Measurements from ENCODE around the gene GALNT5.
A peak's percentile ranks its signal among the peaks of the same experiment; 100 is the strongest.
"Not testable (repeated sequence)": the region's sequence is repeated elsewhere in the genome, so short reads cannot be mapped to it uniquely, and the experiment has no call there.

GALNT5 gene, protein sequence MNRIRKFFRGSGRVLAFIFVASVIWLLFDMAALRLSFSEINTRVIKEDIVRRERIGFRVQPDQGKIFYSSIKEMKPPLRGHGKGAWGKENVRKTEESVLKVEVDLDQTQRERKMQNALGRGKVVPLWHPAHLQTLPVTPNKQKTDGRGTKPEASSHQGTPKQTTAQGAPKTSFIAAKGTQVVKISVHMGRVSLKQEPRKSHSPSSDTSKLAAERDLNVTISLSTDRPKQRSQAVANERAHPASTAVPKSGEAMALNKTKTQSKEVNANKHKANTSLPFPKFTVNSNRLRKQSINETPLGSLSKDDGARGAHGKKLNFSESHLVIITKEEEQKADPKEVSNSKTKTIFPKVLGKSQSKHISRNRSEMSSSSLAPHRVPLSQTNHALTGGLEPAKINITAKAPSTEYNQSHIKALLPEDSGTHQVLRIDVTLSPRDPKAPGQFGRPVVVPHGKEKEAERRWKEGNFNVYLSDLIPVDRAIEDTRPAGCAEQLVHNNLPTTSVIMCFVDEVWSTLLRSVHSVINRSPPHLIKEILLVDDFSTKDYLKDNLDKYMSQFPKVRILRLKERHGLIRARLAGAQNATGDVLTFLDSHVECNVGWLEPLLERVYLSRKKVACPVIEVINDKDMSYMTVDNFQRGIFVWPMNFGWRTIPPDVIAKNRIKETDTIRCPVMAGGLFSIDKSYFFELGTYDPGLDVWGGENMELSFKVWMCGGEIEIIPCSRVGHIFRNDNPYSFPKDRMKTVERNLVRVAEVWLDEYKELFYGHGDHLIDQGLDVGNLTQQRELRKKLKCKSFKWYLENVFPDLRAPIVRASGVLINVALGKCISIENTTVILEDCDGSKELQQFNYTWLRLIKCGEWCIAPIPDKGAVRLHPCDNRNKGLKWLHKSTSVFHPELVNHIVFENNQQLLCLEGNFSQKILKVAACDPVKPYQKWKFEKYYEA

DNA sequence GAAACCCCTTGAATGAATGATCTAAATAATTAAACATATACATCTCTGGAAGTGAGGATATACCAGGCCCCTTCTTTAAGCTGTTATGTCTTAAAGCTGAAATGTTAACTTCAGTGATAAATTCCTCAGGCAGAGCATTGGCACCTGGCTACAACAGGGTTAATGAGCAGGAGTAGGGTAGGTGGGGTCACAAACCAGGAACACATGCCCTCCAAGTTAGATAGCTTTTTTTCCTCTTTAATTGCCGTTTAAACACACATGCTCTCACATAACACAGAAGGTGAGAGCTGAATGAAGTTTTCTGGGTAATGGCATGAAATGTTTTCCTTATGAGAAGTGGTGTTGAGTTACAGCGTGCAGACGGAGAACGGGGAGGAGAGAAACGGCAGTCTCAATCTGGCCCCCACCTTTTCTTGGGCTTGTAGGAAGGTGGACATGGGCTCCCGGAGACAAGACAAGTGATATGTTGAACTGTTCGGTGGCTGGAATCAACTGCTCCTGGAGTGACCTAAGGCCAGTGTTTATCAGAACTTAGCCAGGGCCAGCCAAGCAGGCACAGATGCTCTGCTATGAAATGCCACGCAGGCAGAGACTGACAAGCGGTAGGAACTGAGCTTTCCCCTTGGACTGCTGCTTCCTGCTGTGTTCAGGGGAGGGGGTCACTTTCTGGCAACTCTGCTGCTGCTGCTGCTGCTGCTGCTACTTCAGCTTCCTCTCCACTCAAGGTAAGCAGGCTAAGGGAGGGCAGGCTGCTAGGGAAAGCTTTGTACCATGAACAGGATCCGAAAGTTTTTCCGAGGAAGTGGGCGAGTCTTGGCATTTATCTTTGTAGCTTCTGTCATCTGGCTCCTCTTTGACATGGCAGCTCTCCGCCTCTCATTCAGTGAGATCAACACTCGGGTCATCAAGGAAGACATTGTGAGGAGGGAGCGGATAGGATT, at the start of gene GALNT5:
Gene GALNT5, plus strand, starts transcription at position 394 of the 941 bp plus-strand sequence. Its CDS starts 378 bp downstream, at position 772.
- DNase-seq, result peak; percentile 23

DNA sequence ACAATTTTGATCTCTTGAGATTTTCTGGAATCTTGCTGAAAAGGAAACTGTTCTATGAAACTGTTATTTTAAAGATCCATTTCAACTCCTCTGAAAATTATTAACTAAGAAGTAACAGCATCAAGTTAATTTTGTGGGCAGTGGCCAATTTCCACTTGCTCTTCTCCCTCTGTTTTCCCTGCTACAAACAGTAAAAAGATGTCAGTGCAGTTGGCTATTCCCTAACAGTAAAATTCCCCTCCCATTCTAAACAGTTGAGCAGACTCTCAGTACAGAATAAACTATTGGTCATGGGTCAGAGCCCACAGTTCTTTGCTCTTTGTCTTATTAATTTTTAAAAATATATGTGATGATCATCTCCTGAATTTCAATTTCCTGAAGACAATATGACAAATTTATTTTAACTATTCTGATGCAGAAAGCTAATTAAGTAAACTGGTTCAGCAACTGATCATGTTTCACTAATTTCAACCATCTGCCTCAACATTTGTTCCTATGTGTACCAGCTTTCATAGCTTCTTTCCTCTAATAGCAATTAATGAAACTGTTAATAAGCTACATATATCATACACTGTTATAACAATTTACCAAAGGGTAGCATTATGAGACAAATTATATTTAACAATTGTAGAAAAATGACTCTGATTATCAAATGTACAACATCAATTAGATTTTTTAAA, 41.1 kb upstream of the GALNT5 start:
- DNase-seq, result peak; percentile 26

DNA sequence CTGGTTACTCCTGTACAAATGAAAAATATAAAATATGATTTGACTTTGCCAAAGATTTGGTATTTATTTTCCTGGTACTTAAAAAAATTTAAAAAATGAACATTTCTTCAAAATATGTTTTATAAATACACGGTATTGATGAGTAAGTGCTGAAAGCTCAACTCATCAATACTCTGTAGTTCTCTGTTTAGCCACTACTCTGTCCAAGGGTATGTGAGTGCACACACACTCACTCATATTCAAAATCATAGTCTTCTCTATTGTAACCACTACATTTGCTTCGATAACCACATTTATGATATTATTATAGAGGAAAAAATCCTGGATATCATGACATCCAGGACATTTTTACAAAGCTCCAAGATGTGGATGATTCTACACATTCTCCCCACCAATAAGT, 40.1 kb upstream of the GALNT5 start:
- DNase-seq, result no peak

DNA sequence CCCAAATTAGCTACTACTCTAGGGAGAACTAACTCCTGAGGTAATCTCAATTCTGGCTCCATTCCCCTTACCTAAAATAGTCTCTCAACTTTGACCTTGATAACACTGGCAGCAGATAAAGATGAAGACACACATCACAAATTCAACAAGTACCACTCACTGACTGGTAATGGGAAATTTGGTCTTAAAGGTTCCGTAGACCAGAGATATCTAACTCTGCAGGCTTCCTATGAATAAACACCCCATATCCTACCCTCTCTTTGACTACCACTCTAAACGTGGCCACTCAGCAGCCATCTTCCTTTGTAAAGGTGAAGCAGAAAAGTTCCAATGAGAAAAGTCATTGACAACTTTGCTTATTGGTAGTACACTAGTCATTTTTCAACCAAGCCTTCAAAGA, 38.6 kb upstream of the GALNT5 start:
- no peak for DNase-seq

DNA sequence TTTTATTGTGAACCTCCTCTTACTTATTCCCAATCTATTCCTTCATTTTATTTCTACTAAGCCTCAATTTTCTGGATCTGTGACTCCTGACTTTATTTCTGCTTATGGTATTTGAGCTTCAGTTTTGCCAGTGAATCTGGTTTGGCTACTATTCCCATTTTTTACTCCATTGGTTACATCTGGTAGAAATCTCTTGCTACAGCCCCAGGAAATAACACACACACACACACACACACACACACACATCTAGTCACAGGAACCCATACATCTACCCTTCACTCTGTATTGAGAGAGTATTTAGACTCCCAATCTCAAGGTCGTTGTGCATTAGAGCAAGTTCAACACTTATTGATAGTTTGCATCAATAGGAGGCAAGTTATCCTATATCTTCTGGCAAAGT, 37.0 kb upstream of the GALNT5 start:
- no peak for DNase-seq

DNA sequence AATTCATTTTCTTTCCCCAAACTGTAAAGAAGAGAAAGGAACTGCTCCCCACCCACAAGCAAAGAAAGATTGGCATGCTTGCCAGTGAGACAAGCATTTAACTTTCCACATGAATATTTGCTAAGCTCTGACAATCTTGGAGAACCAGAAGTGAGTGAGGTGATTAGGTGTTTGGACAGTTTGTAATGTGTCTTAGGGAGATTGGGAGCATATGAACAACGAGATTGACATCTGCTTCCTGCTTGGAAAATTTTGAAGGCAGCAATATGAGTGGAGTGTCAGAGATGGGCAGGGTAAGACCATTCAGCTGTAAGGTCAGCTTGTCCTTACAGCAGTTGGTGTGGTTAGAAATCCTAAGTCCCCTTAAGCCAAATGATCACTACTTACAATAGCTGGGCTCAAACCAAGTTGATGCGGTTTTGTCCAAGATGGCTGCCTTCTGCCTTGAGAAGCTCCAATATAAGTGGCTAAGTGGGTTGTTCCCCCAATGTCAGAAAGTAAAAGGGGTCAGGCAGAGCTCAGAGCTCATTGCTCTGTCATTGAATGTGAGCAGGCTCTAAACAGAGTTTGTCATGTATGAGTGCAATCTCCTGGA, 36.0 kb upstream of the GALNT5 start:
- peak; percentile 33 for DNase-seq

DNA sequence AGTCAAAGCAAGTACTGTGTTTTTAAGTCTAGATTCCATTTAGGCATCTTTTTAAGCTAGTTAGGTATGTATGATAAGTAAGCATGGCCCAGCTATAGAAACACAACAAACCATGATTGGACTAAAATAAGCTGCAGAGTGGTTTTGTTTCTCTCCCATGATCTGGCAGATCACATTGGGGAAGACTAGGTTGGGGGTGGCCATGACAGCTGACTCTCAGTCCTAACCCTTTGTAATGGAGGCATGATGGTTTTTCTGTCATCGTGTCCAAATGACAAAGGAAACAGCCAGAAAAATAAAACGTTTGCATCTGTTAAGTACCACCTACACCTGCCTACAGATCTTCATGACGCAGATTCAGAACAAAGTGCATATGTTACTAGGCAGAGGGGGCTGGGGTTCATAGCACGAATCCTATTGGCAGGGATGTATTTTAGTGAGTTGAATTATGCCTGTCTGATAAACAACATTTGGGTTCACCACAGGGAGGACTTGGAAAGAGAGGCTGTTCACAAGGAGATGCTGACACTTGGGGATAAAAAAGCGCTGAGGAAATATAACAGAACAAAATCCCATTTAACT, 33.8 kb upstream of the GALNT5 start:
- peak; percentile 77 for DNase-seq

DNA sequence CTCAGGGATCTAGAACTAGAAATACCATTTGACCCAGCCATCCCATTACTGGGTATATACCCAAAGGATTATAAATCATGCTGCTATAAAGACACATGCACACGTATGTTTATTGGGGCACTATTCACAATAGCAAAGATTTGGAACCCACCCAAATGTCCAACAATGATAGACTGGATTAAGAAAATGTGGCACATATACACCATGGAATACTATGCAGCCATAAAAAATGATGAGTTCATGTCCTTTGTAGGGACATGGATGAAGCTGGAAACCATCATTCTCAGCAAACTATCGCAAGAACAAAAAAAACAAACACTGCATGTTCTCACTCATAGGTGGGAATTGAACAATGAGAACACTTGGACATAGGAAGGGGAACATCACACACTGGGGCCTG, 33.1 kb upstream of the GALNT5 start:
- DNase-seq, result not testable (repeated sequence)

DNA sequence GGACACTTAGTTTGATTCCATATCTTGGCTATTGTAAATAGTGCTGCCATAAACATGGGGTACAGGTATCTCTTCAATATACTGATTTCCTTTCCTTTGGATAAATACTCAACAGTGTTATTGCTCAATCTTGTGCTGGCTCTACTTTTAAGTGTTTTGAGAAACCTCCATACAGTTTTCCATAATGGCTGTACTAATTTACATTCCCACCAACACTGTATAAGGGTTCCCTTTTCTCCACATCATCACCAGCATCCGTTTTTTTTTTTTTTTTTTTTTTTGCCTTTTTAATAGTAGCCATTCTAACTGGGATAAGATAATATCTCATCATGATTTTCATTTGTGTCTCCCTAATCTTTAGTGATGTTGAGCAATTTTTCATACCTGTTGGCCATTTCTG, 29.9 kb upstream of the GALNT5 start:
- DNase-seq, result no peak

DNA sequence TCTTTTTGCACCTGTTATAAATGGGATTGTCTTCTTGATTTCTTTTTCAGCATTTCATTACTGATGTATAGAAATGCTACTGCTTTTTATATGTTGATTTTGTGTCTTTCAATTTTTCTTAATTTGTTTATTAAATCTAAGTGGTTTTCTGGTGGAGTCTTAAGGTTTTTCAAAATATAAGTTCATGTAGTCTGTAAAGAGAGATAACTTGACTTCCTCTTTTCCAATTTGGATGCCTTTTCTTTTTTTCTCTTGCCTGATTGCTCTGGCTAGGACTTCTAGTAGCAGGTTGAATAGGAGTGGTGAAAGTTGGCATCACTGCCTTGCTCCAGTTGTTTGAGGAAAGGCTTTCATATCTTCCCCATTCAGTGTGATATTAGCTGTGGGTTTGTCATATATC, 28.6 kb upstream of the GALNT5 start:
- peak; percentile 7 for DNase-seq

DNA sequence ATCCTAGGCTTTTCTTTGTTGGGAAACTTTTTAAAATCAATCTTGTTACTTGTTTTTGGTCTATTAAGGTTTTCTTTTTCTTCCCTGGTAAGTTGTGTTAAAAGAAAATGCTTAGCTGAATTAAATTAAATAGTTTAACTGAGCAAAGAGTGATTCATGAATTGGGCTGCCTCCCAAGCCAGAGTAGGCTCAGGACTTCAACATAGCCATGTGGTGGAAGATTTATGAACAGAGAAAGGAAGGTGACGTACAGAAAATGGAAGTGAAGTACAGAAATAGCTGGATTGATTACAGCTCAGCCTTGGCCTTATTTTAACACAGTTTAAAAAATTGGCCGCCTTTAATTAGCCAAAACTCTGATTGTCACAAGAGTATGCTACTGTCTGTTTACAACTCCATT, 27.9 kb upstream of the GALNT5 start:
- peak; percentile 42 for DNase-seq

DNA sequence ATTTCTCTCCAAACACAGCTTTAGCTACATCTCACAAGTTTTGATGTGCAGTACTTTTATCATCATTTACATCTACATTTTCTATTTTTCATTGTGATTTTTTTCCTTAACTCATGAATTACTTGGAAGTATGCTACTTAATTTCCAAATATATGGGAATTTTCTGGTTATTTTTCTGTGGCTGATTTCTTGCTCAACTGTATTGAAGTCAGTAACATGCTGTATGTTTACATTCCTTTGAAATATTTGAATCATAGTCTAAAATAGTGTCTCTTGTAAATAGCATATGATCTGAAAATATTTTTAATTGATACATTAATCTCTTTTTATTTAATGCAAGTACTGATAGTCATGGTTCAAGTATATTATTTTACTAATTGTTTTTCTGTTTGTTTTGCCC, 26.0 kb upstream of the GALNT5 start:
- no peak for DNase-seq

DNA sequence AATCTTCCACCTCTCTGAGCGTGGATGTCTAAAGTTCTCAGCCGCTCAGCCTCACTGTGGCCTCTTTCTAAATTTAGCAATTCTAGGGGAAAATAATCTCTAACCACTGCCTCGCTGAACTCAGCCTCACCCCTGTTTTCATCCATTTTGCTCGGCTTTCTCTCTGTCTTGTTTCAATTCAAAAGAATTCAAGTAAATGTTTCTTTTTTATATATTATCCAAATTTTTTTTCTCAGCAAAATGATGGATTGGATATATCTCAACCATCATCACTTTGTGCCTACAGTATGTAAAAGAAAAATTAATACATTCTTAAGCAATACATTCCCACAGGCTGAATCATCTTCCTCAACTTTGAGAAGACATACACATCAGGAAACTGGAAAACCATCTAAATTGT, 24.0 kb upstream of the GALNT5 start:
- no peak for DNase-seq

DNA sequence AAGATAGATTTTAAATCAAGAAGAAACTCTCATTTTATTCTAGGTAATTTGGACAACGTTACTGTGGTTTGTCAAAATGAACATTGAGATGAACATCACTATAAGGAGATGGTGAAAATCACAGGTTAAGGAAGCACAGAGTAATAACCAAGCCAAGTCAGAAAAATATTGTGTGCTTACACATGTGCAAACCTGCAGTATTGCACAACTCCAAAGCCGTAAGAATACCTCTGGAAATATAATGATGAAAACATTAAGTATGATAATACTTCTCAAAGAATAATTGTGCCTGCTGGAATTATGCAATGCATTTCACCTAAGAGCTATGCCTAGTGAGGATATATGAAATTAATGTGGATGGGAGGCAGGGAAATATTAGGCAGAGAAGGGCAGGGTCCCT, 21.1 kb upstream of the GALNT5 start:
- DNase-seq, result no peak

DNA sequence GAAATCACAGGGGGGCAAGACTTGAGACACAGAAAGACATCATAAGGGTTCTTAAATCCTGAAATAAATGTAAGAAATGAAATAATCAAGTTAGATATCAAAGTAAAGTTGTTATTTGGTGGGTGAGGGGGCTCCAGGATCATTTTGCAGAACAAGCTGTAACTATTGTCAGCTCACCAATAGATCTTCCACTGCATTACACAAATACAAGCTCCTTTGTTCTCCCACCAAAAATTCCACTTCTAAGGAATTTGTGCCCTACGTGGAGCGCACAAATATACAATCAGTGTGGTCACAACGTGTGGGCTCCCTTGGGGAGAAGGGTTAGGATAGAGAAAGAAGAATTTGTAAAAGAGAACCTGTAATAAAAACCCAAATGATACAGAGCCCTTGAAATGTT, 19.2 kb upstream of the GALNT5 start:
- DNase-seq, result no peak

DNA sequence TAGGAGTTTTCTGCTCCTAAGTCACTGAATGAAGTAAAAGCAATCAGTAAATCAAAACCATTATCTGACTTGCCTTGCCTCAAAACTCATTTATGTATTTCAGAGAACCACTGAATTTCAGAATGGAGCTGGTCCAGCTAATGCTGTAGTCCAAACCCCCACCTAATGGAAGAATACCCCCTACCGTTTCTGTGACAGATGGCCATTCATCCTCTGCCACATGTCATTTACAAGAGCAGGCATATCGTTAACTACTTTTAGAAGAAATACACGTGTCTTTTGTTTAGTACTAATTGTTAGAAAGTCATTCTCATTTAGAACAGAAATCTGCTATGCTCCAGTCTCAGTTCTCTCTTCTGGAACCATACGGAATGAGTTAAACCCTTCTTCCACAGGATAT, 12.8 kb upstream of the GALNT5 start:
- peak; percentile 57 for DNase-seq

DNA sequence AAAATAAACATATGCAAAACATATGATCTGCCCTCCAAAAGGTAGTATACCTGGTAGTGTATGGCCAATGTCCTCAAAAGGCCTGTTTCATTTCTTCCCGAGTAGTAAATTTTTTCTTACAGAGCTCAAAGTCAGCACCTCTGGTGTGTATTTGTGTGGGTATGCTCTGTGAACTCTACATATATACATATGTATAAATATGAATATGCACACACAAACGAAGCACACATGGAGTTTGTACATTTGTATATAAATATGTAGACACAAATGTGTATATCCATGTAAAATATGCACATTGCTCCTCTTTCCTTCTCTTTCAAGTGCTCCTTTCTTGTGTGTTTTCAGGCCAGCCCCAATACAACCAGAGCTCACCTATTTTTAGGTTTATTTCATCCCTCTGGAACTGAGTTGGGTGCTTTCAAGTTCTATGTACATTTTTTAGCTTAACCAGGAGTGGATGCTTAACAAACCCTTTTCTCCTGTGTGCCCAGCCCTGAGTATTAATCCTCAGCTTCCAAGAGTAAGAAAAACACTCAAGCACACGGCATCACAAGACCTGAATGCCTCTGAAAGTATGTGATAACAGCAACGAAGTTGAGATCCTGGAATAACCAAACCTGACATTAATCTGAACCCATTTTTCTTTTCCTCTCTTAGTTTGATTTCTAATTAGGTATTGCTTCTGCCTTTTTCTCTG, 12.2 kb upstream of the GALNT5 start:
- no peak for DNase-seq

DNA sequence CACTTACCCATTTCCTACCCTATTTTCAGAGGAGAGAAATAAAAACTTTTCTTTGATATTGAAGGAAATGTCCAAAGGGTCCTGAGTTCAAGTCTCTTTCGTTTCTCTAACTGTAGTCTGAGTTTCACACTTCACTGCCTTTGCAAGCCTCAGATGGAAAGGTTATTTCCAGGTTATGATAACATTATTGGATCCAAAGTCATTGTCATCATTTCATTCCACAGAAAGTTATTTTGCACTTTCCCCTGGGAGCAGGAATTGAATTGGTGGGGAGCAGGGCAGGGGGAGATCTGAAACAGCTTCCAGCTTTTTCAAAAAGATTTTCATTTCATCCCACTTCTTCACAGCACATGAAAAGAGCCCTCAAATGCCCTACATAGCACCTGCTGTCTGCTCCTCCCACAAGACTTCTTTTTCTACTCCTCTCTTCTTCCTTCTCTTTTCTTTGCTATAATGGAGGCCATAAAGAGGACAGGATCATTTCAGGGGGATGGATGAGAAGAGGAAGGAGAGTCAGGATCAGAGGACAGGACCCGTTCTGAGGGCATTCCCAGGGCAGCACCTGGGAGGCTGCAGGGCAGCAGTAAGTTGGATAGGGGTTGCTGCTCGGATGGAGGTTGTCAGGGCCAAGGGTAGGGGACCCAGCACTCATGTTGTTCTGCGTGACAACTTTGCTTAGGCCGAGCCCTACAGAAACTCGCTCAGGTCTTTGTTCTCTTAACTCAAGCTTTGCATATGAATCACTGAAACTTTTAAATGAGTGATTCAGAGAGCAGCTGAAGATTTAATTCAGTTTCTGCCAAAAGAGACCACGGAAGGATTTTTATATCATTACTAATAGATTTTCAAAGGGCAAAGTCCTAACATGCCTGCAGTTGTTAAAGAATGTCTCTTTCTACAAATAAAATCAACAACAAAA, 11.4 kb upstream of the GALNT5 start:
- DNase-seq, result no peak

DNA sequence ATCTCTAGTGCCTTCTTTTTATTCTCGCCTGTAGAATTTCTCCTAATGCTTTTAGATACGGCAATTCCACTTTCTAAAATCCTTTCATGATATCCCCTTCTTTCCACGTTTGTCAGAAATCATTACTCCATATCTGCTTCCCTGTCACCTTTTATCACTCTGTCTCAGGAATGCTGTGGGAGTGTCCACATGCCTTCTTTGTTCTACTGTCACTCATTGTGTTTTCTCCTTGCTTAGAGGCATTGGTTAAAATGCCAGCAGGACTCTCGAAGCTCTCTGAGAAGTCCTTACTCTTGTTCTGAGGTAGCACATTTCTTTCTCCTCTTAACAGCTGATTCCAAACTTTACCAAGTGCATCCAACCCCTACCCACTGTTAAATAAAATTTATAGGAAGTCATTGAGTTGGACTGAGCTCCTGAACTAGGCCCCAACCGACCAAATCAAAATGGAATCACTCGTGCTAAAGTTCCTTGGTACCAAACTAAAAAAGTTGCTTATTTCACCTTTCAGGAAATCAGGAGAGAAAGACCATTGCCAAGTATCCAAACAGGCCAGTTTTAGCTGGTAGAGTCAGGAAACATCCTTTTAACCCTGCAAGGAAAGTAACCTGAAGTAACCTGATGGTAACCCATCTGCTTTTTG, 10.6 kb upstream of the GALNT5 start:
- DNase-seq, result no peak
